Measurements from ENCODE around the gene SLC41A1.

Gene SLC41A1

DNA sequence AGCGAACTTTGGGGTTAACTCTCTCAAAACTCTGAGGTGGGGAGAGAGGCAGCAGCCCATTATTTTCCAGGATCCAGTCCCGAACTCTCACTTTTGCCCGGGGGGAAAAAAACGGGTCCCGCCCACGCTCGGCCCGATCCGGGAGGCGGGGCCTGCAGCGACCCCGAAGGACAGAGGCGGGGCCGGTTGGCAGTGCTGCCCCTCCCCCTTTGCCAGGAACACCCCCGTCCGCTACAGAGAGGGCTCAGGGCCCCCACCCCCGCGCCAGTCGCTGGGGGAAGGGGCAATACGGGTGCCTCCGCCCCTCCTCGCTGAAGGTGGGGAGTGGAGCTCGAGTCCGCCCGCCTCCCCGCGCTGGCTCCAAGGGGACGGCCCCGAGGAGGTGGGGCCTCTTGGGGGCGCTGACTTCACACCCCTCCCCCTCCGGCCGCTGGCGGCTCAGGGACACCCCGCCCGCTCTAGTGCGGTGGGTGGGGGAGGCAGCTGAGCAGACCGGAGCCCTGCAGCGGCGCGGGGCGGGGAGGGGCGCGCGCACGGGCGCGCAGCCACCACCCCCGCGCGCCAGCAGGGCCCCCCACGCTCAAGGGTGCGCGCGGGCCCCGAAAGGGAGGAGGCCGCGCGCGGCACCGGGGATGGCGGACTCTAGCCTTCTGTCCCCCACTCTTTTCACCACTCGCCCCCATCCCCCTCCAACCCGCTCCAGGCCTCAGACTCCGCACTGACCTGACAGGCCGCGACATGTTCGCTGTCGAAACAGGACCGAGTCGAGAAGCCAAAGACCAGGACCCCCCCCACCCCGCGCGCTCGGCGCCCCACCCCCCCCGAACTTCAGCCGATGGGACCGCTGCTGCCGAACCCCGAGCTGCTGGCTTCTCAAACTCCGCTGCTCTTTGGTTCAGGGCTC lies 63.5 kb downstream of the SLC41A1 start:
- peak overlapping the region; percentile 84 for H2BK5ac ChIP-seq (ENCODE audit: low read length)
- peak overlapping the region; percentile 100 for H3K4ac ChIP-seq (ENCODE audit: low read depth, low read length)
- peak overlapping the region; percentile 100 for H3K18ac ChIP-seq (ENCODE audit: low read length)
- H3K27ac ChIP-seq (ENCODE audit: low read depth, low read length): peak overlapping the region; percentile 94
- peak overlapping the region; percentile 92 for H3K56ac ChIP-seq (ENCODE audit: low read length)
- H3K4me3 ChIP-seq (ENCODE audit: low read length): peak overlapping the region; percentile 99
- peak overlapping the region; percentile 99 for H2BK120ac ChIP-seq (ENCODE audit: low read depth, low read length)
- H2BK15ac ChIP-seq (replicated peaks; ENCODE audit: low read depth): no peak overlapping the region
- H2AK5ac ChIP-seq (ENCODE audit: low read length): no peak overlapping the region
- H3K9ac ChIP-seq (ENCODE audit: low read length): peak overlapping the region; percentile 97
- peak; percentile 99 for DNase-seq
- H3K27me3 ChIP-seq (ENCODE audit: insufficient read depth, low read length, poor library complexity): no peaks in the 10 kb centered on the region
- peak overlapping the region; percentile 48 for H3K23ac ChIP-seq (ENCODE audit: low read length)
- H3K4me2 ChIP-seq (ENCODE audit: low read length): peak overlapping the region; percentile 32
- WGBS (ENCODE audit: extremely low coverage, insufficient coverage, low lambda C conversion rate): no CpG with 5 or more reads among the region's 81 CpGs
- H3K79me1 ChIP-seq (ENCODE audit: low read length): no peaks in the 10 kb centered on the region
- H4K8ac ChIP-seq (ENCODE audit: low read depth, low read length): peak overlapping the region; percentile 100
- no peak overlapping the region for H4K5ac ChIP-seq (ENCODE audit: low read length)
- no peaks in the 10 kb centered on the region for H3K4me1 ChIP-seq (ENCODE audit: control insufficient read depth, low read depth, low read length)
- H3K36me3 ChIP-seq (ENCODE audit: control insufficient read depth, insufficient read depth, low read length): no peaks in the 10 kb centered on the region
- H3K79me2 ChIP-seq (ENCODE audit: control insufficient read depth, insufficient read depth, low read length): peaks cover 42% of the 10 kb centered on the region

DNA sequence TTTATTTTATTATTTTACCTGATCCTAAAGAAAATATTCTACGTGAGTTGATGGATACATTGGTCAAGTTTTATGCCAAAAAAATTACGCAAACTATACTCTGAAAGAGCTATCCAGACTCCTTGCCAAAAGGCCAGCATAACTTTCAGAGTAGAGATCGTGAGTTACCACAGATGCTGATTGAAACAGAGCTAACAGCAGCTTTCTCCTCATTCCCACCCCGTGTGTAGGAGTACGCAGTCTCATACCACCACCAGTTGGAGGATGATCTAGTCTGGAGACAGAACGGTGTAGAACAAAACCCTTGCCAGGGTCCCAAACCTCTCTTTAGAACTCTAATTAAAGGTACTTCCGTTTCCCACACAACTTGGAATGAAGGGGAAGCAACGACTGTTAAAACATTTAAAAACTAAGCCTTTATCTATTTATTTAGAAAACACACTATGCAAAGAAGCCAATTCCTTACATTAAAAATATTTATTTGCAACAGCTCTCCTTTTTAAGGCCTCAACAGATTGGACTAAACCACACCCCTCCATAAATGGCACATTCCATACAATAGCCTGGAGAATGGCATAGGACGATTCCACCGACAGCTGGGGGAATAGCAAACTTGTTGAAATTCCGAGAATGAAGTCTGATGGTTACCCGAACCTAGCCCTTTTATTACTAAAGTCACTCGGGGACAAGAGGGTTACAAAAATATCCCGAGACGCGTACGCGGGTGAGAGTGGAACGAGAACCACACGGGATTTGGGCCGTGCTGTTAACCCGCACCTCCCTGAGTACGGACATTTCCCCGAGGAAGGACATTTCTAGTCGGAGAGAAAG lies 64.4 kb downstream of the SLC41A1 start:
- Histone ChIP-seq H3K79me2 (ENCODE audit: control insufficient read depth, insufficient read depth, low read length) (peaks cover 50% of the 10 kb centered on the region), H2BK5ac (ENCODE audit: low read length) (peak overlapping the region; percentile 59), H3K23ac (ENCODE audit: low read length) (peak overlapping the region; percentile 48), H4K5ac (ENCODE audit: low read length) (no peak overlapping the region), H2AK5ac (ENCODE audit: low read length) (no peak overlapping the region), H3K4ac (ENCODE audit: low read depth, low read length) (no peak overlapping the region), H3K9ac (ENCODE audit: low read length) (peak overlapping the region; percentile 84), H3K56ac (ENCODE audit: low read length) (peak overlapping the region; percentile 92), H3K27me3 (ENCODE audit: insufficient read depth, low read length, poor library complexity) (no peaks in the 10 kb centered on the region), H4K8ac (ENCODE audit: low read depth, low read length) (no peak overlapping the region), H3K36me3 (ENCODE audit: control insufficient read depth, insufficient read depth, low read length) (no peaks in the 10 kb centered on the region), H3K18ac (ENCODE audit: low read length) (no peak overlapping the region), H3K4me3 (ENCODE audit: low read length) (peak overlapping the region; percentile 99), H2BK120ac (ENCODE audit: low read depth, low read length) (no peak overlapping the region), H3K79me1 (ENCODE audit: low read length) (no peaks in the 10 kb centered on the region), H3K4me2 (ENCODE audit: low read length) (peak overlapping the region; percentile 72), H3K4me1 (ENCODE audit: control insufficient read depth, low read depth, low read length) (peaks cover 3% of the 10 kb centered on the region), H2BK15ac (replicated peaks; ENCODE audit: low read depth) (no peak overlapping the region), H3K27ac (ENCODE audit: low read depth, low read length) (no peak overlapping the region)
- no CpG with 5 or more reads among the region's 25 CpGs for WGBS (ENCODE audit: extremely low coverage, insufficient coverage, low lambda C conversion rate)
- DNase-seq: peak; percentile 55

GRCh38 chr1:205746757-205747412 lies 66.1 kb downstream of the SLC41A1 start:
- H3K9ac ChIP-seq (ENCODE audit: low read length): peak overlapping the region; percentile 26
- no peak overlapping the region for H3K23ac ChIP-seq (ENCODE audit: low read length)
- H3K18ac ChIP-seq (ENCODE audit: low read length): no peak overlapping the region
- no peak overlapping the region for H4K5ac ChIP-seq (ENCODE audit: low read length)
- no peak overlapping the region for H2BK15ac ChIP-seq (replicated peaks; ENCODE audit: low read depth)
- H3K4ac ChIP-seq (ENCODE audit: low read depth, low read length): no peak overlapping the region
- H2BK120ac ChIP-seq (ENCODE audit: low read depth, low read length): no peak overlapping the region
- H3K4me2 ChIP-seq (ENCODE audit: low read length): peak overlapping the region; percentile 28
- H2BK5ac ChIP-seq (ENCODE audit: low read length): no peak overlapping the region
- no peak for DNase-seq
- H3K36me3 ChIP-seq (ENCODE audit: control insufficient read depth, insufficient read depth, low read length): no peaks in the 10 kb centered on the region
- H3K27me3 ChIP-seq (ENCODE audit: insufficient read depth, low read length, poor library complexity): no peaks in the 10 kb centered on the region
- H3K79me1 ChIP-seq (ENCODE audit: low read length): no peaks in the 10 kb centered on the region
- no peak overlapping the region for H3K56ac ChIP-seq (ENCODE audit: low read length)
- H3K79me2 ChIP-seq (ENCODE audit: control insufficient read depth, insufficient read depth, low read length): peaks cover 65% of the 10 kb centered on the region
- H2AK5ac ChIP-seq (ENCODE audit: low read length): no peak overlapping the region
- peaks cover 6% of the 10 kb centered on the region for H3K4me1 ChIP-seq (ENCODE audit: control insufficient read depth, low read depth, low read length)
- no peak overlapping the region for H4K8ac ChIP-seq (ENCODE audit: low read depth, low read length)
- no CpG with 5 or more reads among the region's 5 CpGs for WGBS (ENCODE audit: extremely low coverage, insufficient coverage, low lambda C conversion rate)
- no peak overlapping the region for H3K4me3 ChIP-seq (ENCODE audit: low read length)
- H3K27ac ChIP-seq (ENCODE audit: low read depth, low read length): no peak overlapping the region

DNA sequence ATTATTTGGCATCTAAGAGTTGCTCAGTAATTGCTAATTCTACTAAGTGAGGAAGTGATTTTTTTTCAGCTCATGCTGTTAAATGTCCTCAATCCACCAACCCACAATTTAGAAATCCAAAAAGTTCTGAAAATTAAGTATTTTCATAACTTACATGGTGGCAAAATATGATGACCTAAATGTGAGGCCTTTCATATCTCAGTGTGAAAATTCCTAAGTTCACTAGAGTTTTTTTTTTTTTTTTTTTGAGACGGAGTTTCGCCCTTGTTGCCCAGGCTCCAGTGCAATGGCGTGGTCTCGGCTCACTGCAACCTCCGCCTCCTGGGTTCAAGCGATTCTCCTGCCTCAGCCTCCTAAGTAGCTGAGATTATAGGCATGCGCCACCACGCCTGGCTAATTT lies 68.6 kb downstream of the SLC41A1 start:
- Histone ChIP-seq H2BK120ac (ENCODE audit: low read depth, low read length) (no peak overlapping the region), H4K5ac (ENCODE audit: low read length) (no peak overlapping the region), H3K36me3 (ENCODE audit: control insufficient read depth, insufficient read depth, low read length) (no peaks in the 10 kb centered on the region), H2BK15ac (replicated peaks; ENCODE audit: low read depth) (no peak overlapping the region), H4K8ac (ENCODE audit: low read depth, low read length) (no peak overlapping the region), H3K79me2 (ENCODE audit: control insufficient read depth, insufficient read depth, low read length) (peaks cover 83% of the 10 kb centered on the region), H3K4me2 (ENCODE audit: low read length) (no peak overlapping the region), H3K23ac (ENCODE audit: low read length) (no peak overlapping the region), H3K9ac (ENCODE audit: low read length) (no peak overlapping the region), H3K4me1 (ENCODE audit: control insufficient read depth, low read depth, low read length) (peaks cover 6% of the 10 kb centered on the region), H3K79me1 (ENCODE audit: low read length) (peaks cover 1% of the 10 kb centered on the region), H3K4me3 (ENCODE audit: low read length) (no peak overlapping the region), H3K27me3 (ENCODE audit: insufficient read depth, low read length, poor library complexity) (no peaks in the 10 kb centered on the region), H3K4ac (ENCODE audit: low read depth, low read length) (no peak overlapping the region), H3K18ac (ENCODE audit: low read length) (no peak overlapping the region), H2BK5ac (ENCODE audit: low read length) (no peak overlapping the region), H3K27ac (ENCODE audit: low read depth, low read length) (no peak overlapping the region), H2AK5ac (ENCODE audit: low read length) (no peak overlapping the region), H3K56ac (ENCODE audit: low read length) (no peak overlapping the region)
- DNase-seq: no peak
- WGBS (ENCODE audit: extremely low coverage, insufficient coverage, low lambda C conversion rate): no CpG with 5 or more reads among the region's 8 CpGs

DNA sequence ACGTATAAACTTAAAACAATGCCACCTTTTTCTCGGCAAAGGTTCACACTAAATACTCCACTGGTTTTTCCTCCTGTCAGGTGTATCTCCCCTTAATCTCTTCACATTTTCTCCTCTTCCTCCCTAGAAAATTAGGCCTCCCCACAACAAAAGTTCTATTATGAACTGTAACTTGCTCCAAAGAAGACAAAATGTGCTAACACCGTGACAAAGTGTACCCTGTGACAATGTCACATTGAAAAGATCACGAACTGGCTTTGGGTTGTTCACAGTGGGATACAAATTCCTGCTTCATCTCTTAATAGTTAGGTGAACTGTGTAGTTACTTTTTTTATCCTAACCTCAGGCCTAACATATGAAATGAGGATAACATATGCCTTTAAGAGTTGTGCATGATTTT lies 69.0 kb downstream of the SLC41A1 start:
- H3K23ac ChIP-seq (ENCODE audit: low read length): no peak overlapping the region
- no peak overlapping the region for H3K18ac ChIP-seq (ENCODE audit: low read length)
- no peak overlapping the region for H2BK120ac ChIP-seq (ENCODE audit: low read depth, low read length)
- no peak overlapping the region for H2AK5ac ChIP-seq (ENCODE audit: low read length)
- no peaks in the 10 kb centered on the region for H3K27me3 ChIP-seq (ENCODE audit: insufficient read depth, low read length, poor library complexity)
- no peak overlapping the region for H3K56ac ChIP-seq (ENCODE audit: low read length)
- H3K79me1 ChIP-seq (ENCODE audit: low read length): peaks cover 1% of the 10 kb centered on the region
- H3K36me3 ChIP-seq (ENCODE audit: control insufficient read depth, insufficient read depth, low read length): no peaks in the 10 kb centered on the region
- no CpG with 5 or more reads among the region's 4 CpGs for WGBS (ENCODE audit: extremely low coverage, insufficient coverage, low lambda C conversion rate)
- H3K9ac ChIP-seq (ENCODE audit: low read length): peak overlapping the region; percentile 5
- H3K4me3 ChIP-seq (ENCODE audit: low read length): no peak overlapping the region
- H4K5ac ChIP-seq (ENCODE audit: low read length): no peak overlapping the region
- H2BK15ac ChIP-seq (replicated peaks; ENCODE audit: low read depth): no peak overlapping the region
- no peak overlapping the region for H3K4ac ChIP-seq (ENCODE audit: low read depth, low read length)
- no peak overlapping the region for H3K27ac ChIP-seq (ENCODE audit: low read depth, low read length)
- no peak overlapping the region for H3K4me2 ChIP-seq (ENCODE audit: low read length)
- DNase-seq: no peak
- H4K8ac ChIP-seq (ENCODE audit: low read depth, low read length): no peak overlapping the region
- peaks cover 85% of the 10 kb centered on the region for H3K79me2 ChIP-seq (ENCODE audit: control insufficient read depth, insufficient read depth, low read length)
- H3K4me1 ChIP-seq (ENCODE audit: control insufficient read depth, low read depth, low read length): peaks cover 6% of the 10 kb centered on the region
- H2BK5ac ChIP-seq (ENCODE audit: low read length): no peak overlapping the region
